GM23338 (cell line): ENCODE data around the gene ADAMTS1.

ENCODE experiments used
- EZH2 ChIP-seq: fragments of 200-600 bp; sonication (generic); IDR thresholded peaks from one replicate; pipeline ENCODE4 v1.8.0; 2017; ENCODE audit warnings: antibody characterized with exemption, mild to moderate bottlenecking, low read depth; ENCODE audit not compliant: unreplicated experiment
- EZH2phosphoT487 ChIP-seq: fragments of 200-600 bp; sonication (generic); IDR thresholded peaks from one replicate; pipeline ENCODE4 v1.8.1; 2018; ENCODE audit warnings: antibody characterized with exemption; ENCODE audit not compliant: unreplicated experiment
- JUNB ChIP-seq: IDR thresholded peaks from one replicate; pipeline ENCODE4 v1.6.1; 2016; ENCODE audit warnings: antibody characterized with exemption; ENCODE audit not compliant: unreplicated experiment
- NANOG ChIP-seq: IDR thresholded peaks from 2 replicates; pipeline ENCODE4 v1.6.1; 2016; ENCODE audit warnings: antibody characterized with exemption, borderline replicate concordance
- POLR2AphosphoS5 ChIP-seq: IDR thresholded peaks from 2 replicates; pipeline ENCODE4 v1.6.1; 2016; ENCODE audit warnings: antibody characterized with exemption, low read depth
- TF ChIP-seq, protein P1 (sequence below), 2 experiments: fragments of 200-600 bp in 1 of 2; sonication (generic) in 1 of 2; conservative IDR thresholded peaks; 2 replicates each; pipeline versions ENCODE4 v1.5.1 to v1.6.1; 2016 to 2017; ENCODE audit warnings: antibody characterized with exemption in 2 of 2, low read depth in 2 of 2, mild to moderate bottlenecking in 2 of 2, moderate library complexity in 1 of 2
- TF ChIP-seq, protein P2 (sequence below): IDR thresholded peaks from one replicate; pipeline ENCODE4 v1.6.1; 2018; ENCODE audit warnings: antibody characterized with exemption; ENCODE audit not compliant: unreplicated experiment
- TF ChIP-seq, protein P3 (sequence below): IDR thresholded peaks from 2 replicates; pipeline ENCODE4 v1.6.1; 2016; ENCODE audit warnings: antibody characterized with exemption

DNA sequence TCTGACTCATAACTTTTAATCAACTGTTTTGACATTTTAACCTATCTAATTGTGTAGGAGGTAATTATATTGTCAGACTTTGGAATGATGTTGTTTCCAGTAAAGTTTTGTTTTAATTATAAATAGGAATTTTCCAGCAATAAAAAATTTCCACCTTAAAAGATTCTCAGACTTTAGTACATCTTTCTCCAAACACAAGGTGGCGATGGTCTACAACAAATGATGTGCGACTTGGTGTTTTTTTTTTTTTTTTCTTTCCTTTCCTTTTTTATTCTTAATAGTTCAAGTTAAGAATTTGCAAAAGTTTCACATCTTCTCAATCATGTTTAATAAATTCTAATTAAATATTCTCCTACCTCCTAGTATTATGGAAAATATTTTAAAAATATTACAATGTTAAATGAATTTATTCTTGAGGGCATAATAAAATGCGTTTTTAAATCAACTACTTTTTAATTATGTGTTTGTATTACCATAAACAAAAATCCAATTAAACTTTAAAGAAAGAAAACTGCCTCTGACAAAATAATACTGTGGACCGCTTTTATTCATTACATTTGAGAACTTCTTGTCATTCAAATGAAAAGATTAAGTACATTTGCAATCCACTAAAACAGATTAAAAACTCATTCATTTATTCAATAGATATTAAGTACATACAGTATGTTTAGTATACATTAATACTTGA, 4.4 kb upstream of the ADAMTS1 start:
- TF ChIP-seq, protein P1, sequence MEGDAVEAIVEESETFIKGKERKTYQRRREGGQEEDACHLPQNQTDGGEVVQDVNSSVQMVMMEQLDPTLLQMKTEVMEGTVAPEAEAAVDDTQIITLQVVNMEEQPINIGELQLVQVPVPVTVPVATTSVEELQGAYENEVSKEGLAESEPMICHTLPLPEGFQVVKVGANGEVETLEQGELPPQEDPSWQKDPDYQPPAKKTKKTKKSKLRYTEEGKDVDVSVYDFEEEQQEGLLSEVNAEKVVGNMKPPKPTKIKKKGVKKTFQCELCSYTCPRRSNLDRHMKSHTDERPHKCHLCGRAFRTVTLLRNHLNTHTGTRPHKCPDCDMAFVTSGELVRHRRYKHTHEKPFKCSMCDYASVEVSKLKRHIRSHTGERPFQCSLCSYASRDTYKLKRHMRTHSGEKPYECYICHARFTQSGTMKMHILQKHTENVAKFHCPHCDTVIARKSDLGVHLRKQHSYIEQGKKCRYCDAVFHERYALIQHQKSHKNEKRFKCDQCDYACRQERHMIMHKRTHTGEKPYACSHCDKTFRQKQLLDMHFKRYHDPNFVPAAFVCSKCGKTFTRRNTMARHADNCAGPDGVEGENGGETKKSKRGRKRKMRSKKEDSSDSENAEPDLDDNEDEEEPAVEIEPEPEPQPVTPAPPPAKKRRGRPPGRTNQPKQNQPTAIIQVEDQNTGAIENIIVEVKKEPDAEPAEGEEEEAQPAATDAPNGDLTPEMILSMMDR (conservative IDR thresholded peaks at IDR 0.05; ENCODE audit: low read depth in 2 of 2): peak; percentile 56 to 77
- TF ChIP-seq POLR2AphosphoS5 (no peak), EZH2 (no peak), JUNB (no peak), EZH2phosphoT487 (no peak), NANOG (no peak)
- TF ChIP-seq, protein P2, sequence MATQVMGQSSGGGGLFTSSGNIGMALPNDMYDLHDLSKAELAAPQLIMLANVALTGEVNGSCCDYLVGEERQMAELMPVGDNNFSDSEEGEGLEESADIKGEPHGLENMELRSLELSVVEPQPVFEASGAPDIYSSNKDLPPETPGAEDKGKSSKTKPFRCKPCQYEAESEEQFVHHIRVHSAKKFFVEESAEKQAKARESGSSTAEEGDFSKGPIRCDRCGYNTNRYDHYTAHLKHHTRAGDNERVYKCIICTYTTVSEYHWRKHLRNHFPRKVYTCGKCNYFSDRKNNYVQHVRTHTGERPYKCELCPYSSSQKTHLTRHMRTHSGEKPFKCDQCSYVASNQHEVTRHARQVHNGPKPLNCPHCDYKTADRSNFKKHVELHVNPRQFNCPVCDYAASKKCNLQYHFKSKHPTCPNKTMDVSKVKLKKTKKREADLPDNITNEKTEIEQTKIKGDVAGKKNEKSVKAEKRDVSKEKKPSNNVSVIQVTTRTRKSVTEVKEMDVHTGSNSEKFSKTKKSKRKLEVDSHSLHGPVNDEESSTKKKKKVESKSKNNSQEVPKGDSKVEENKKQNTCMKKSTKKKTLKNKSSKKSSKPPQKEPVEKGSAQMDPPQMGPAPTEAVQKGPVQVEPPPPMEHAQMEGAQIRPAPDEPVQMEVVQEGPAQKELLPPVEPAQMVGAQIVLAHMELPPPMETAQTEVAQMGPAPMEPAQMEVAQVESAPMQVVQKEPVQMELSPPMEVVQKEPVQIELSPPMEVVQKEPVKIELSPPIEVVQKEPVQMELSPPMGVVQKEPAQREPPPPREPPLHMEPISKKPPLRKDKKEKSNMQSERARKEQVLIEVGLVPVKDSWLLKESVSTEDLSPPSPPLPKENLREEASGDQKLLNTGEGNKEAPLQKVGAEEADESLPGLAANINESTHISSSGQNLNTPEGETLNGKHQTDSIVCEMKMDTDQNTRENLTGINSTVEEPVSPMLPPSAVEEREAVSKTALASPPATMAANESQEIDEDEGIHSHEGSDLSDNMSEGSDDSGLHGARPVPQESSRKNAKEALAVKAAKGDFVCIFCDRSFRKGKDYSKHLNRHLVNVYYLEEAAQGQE: no peak
- TF ChIP-seq, protein P3, sequence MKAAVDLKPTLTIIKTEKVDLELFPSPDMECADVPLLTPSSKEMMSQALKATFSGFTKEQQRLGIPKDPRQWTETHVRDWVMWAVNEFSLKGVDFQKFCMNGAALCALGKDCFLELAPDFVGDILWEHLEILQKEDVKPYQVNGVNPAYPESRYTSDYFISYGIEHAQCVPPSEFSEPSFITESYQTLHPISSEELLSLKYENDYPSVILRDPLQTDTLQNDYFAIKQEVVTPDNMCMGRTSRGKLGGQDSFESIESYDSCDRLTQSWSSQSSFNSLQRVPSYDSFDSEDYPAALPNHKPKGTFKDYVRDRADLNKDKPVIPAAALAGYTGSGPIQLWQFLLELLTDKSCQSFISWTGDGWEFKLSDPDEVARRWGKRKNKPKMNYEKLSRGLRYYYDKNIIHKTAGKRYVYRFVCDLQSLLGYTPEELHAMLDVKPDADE: no peak
